ENCODE measurements around the gene ST3GAL3.
A peak's percentile ranks its signal among the peaks of the same experiment; 100 is the strongest.

Gene ST3GAL3

DNA sequence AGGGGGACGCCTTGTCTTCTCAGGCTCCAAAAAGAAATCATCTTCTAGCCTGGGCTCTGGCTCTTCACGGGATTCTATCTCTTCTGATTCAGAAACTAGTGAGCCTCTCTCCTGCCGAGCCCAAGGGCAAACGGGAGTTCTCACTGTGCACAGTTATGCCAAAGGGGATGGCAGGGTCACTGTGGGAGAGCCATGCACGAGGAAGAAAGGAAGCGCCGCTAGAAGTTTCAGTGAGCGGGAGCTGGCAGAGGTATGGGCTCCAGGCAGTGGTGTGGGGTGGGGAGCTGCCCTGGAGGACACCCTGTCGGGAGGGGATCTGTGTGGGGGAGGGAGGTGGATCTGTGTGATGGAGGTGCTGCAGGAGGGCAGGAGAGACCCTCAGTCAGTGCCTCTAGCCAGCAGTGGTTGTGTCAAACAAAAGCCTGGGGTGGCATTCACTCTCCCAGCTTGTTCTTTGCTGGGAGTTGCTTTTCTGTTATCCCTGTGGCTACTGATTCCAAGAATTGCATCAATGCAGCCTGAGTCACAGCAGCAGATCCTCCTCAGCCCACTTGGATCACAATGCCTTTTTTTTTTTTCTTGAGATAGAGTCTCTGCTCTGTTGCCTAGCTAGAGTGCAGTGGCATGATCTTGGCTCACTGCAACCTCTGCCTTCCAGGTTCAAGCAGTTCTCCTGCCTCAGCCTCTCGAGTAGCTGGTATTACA is 35.6 kb upstream of the ST3GAL3 start:
- Histone ChIP-seq H3K4me3 (ENCODE audit: low read depth, low read length) (no peak overlapping the region), H3K18ac (ENCODE audit: low read length) (no peak overlapping the region), H3K9ac (ENCODE audit: low read length) (no peak overlapping the region), H2BK5ac (ENCODE audit: low read depth, low read length, poor library complexity) (no peak overlapping the region), H3K36me3 (ENCODE audit: control insufficient read depth in 1 of 2, insufficient read depth in 2 of 2, low read length in 2 of 2) (peaks cover 66 to 75% of the 10 kb centered on the region in 2 experiments), H2BK12ac (ENCODE audit: low read length) (no peak overlapping the region), H3K27me3 (ENCODE audit: insufficient read depth, low read length) (no peaks in the 10 kb centered on the region), H4K8ac (ENCODE audit: low read depth, low read length) (no peak overlapping the region), H4K91ac (ENCODE audit: low read depth, low read length) (no peak overlapping the region), H2AK5ac (ENCODE audit: low read length) (no peak overlapping the region), H3K27ac (ENCODE audit: low read depth, low read length) (no peak overlapping the region), H3K79me1 (ENCODE audit: low read length) (no peaks in the 10 kb centered on the region), H3K79me2 (ENCODE audit: control insufficient read depth, insufficient read depth, low read length, poor library complexity) (no peaks in the 10 kb centered on the region), H3K4me2 (ENCODE audit: low read length) (no peak overlapping the region), H3K23ac (ENCODE audit: low read length) (no peak overlapping the region), H2AFZ (ENCODE audit: insufficient read depth, low read length, poor library complexity) (no peak overlapping the region), H3K14ac (ENCODE audit: low read length) (no peak overlapping the region), H3K4ac (ENCODE audit: low read depth, low read length) (no peak overlapping the region), H2BK120ac (ENCODE audit: insufficient read depth, low read length, poor library complexity) (no peak overlapping the region), H4K12ac (ENCODE audit: low read depth, low read length) (no peak overlapping the region), H3K4me1 (ENCODE audit: control insufficient read depth in 1 of 2, insufficient read depth in 2 of 2, low read length in 2 of 2) (no peaks in the 10 kb centered on the region), H3K9me3 (ENCODE audit: insufficient read depth, low read depth, low read length) (no peaks in the 10 kb centered on the region)
- WGBS (ENCODE audit: extremely low coverage, insufficient coverage, insufficient read length): no CpG with 5 or more reads among the region's 10 CpGs
- peak in 1 of 2 donors; percentile 37 for DNase-seq

DNA sequence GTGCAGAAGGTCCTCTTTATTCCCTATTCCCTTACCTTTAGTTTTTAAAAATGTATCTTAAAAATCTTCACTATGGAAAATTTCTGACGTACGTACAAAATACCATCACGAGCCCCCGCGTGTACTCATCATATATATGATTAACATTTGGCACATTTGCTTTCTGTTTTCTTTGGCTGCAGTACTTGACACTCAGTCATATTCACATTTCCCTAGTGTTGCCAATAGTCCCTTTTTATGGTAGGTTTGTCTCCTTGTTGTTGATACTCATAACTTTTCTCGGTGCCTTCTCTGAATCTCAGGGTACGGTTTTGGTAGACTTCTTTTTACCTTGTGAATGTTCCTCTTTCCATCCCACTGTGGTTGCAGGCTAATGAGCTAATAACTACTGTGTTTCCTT is 34.1 kb upstream of the ST3GAL3 start:
- H3K4me2 ChIP-seq (ENCODE audit: low read length): no peak overlapping the region
- WGBS (ENCODE audit: extremely low coverage, insufficient coverage, insufficient read length): no CpG with 5 or more reads among the region's 7 CpGs

DNA sequence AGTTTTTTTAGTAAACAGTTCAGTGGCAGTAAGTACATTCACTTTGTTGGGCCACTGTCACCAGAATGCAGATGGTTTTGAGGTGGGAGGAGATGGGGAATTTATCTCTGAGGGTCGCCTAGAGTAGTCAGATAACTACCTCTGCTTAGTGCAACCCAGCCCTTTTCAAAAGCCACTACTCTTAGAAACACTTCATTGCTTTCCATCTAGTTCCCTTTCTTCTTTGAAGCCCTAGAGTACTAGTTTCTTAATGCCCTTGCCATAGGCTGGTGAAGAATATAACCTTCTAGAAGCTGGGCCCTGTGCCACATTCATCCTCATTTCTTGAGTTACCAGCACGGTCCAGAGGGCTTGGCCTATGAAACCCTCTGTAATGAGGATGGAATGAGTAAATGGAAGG is 28.4 kb upstream of the ST3GAL3 start:
- H3K23ac ChIP-seq (ENCODE audit: low read length): no peak overlapping the region
- no CpG with 5 or more reads among the region's 2 CpGs for WGBS (ENCODE audit: extremely low coverage, insufficient coverage, insufficient read length)
- no peak overlapping the region for H3K4ac ChIP-seq (ENCODE audit: low read depth, low read length)
- no peak overlapping the region for H4K91ac ChIP-seq (ENCODE audit: low read depth, low read length)
- no peaks in the 10 kb centered on the region for H3K79me1 ChIP-seq (ENCODE audit: low read length)
- no peak overlapping the region for H4K8ac ChIP-seq (ENCODE audit: low read depth, low read length)
- H3K4me3 ChIP-seq (ENCODE audit: low read depth, low read length): no peak overlapping the region
- H3K27me3 ChIP-seq (ENCODE audit: insufficient read depth, low read length): no peaks in the 10 kb centered on the region
- H2BK120ac ChIP-seq (ENCODE audit: insufficient read depth, low read length, poor library complexity): no peak overlapping the region
- H4K12ac ChIP-seq (ENCODE audit: low read depth, low read length): no peak overlapping the region
- no peak overlapping the region for H2AFZ ChIP-seq (ENCODE audit: insufficient read depth, low read length, poor library complexity)
- H2BK5ac ChIP-seq (ENCODE audit: low read depth, low read length, poor library complexity): no peak overlapping the region
- DNase-seq: no peak
- H2BK12ac ChIP-seq (ENCODE audit: low read length): no peak overlapping the region
- peaks cover 37 to 64% of the 10 kb centered on the region in 2 experiments for H3K36me3 ChIP-seq (ENCODE audit: control insufficient read depth in 1 of 2, insufficient read depth in 2 of 2, low read length in 2 of 2)
- H3K4me1 ChIP-seq (ENCODE audit: control insufficient read depth in 1 of 2, insufficient read depth in 2 of 2, low read length in 2 of 2): no peaks in the 10 kb centered on the region
- H3K18ac ChIP-seq (ENCODE audit: low read length): no peak overlapping the region
- no peak overlapping the region for H3K9ac ChIP-seq (ENCODE audit: low read length)
- no peak overlapping the region for H2AK5ac ChIP-seq (ENCODE audit: low read length)
- H3K4me2 ChIP-seq (ENCODE audit: low read length): no peak overlapping the region
- no peak overlapping the region for H3K27ac ChIP-seq (ENCODE audit: low read depth, low read length)
- no peaks in the 10 kb centered on the region for H3K79me2 ChIP-seq (ENCODE audit: control insufficient read depth, insufficient read depth, low read length, poor library complexity)
- no peaks in the 10 kb centered on the region for H3K9me3 ChIP-seq (ENCODE audit: insufficient read depth, low read depth, low read length)
- no peak overlapping the region for H3K14ac ChIP-seq (ENCODE audit: low read length)

More for the DNA sequence above, 34.1 kb upstream of the ST3GAL3 start:
- Histone ChIP-seq H3K23ac (ENCODE audit: low read length) (no peak overlapping the region), H3K14ac (ENCODE audit: low read length) (no peak overlapping the region), H2BK5ac (ENCODE audit: low read depth, low read length, poor library complexity) (no peak overlapping the region), H4K91ac (ENCODE audit: low read depth, low read length) (no peak overlapping the region), H3K79me2 (ENCODE audit: control insufficient read depth, insufficient read depth, low read length, poor library complexity) (no peaks in the 10 kb centered on the region), H3K18ac (ENCODE audit: low read length) (no peak overlapping the region), H3K4me1 (ENCODE audit: control insufficient read depth in 1 of 2, insufficient read depth in 2 of 2, low read length in 2 of 2) (no peaks in the 10 kb centered on the region), H2AFZ (ENCODE audit: insufficient read depth, low read length, poor library complexity) (no peak overlapping the region), H3K36me3 (ENCODE audit: control insufficient read depth in 1 of 2, insufficient read depth in 2 of 2, low read length in 2 of 2) (peaks cover 58 to 70% of the 10 kb centered on the region in 2 experiments), H2BK120ac (ENCODE audit: insufficient read depth, low read length, poor library complexity) (no peak overlapping the region), H2AK5ac (ENCODE audit: low read length) (no peak overlapping the region), H4K8ac (ENCODE audit: low read depth, low read length) (no peak overlapping the region), H3K27me3 (ENCODE audit: insufficient read depth, low read length) (no peaks in the 10 kb centered on the region), H3K9me3 (ENCODE audit: insufficient read depth, low read depth, low read length) (no peaks in the 10 kb centered on the region), H3K9ac (ENCODE audit: low read length) (no peak overlapping the region), H3K27ac (ENCODE audit: low read depth, low read length) (no peak overlapping the region), H3K4ac (ENCODE audit: low read depth, low read length) (no peak overlapping the region), H4K12ac (ENCODE audit: low read depth, low read length) (no peak overlapping the region), H3K79me1 (ENCODE audit: low read length) (no peaks in the 10 kb centered on the region), H3K4me3 (ENCODE audit: low read depth, low read length) (no peak overlapping the region), H2BK12ac (ENCODE audit: low read length) (no peak overlapping the region)
- DNase-seq: no peak

- DNase-seq: no peak
- Histone ChIP-seq H3K27ac (ENCODE audit: low read depth, low read length) (no peak overlapping the region), H3K36me3 (ENCODE audit: control insufficient read depth in 1 of 2, insufficient read depth in 2 of 2, low read length in 2 of 2) (peaks cover 43 to 71% of the 10 kb centered on the region in 2 experiments)
These were observed 23.8 kb upstream of the ST3GAL3 start for GRCh38 chr1:43683560-43683959.

More at GRCh38 chr1:43683560-43683959, 23.8 kb upstream of the ST3GAL3 start:
- no peak overlapping the region for H2BK12ac ChIP-seq (ENCODE audit: low read length)
- no peaks in the 10 kb centered on the region for H3K79me2 ChIP-seq (ENCODE audit: control insufficient read depth, insufficient read depth, low read length, poor library complexity)
- H3K23ac ChIP-seq (ENCODE audit: low read length): no peak overlapping the region
- H2BK5ac ChIP-seq (ENCODE audit: low read depth, low read length, poor library complexity): no peak overlapping the region
- H3K18ac ChIP-seq (ENCODE audit: low read length): no peak overlapping the region
- no peak overlapping the region for H3K4ac ChIP-seq (ENCODE audit: low read depth, low read length)
- no peak overlapping the region for H4K12ac ChIP-seq (ENCODE audit: low read depth, low read length)
- H3K79me1 ChIP-seq (ENCODE audit: low read length): no peaks in the 10 kb centered on the region
- no peak overlapping the region for H2AFZ ChIP-seq (ENCODE audit: insufficient read depth, low read length, poor library complexity)
- no CpG with 5 or more reads among the region's 4 CpGs for WGBS (ENCODE audit: extremely low coverage, insufficient coverage, insufficient read length)
- H3K9ac ChIP-seq (ENCODE audit: low read length): no peak overlapping the region
- no peaks in the 10 kb centered on the region for H3K4me1 ChIP-seq (ENCODE audit: control insufficient read depth in 1 of 2, insufficient read depth in 2 of 2, low read length in 2 of 2)
- no peak overlapping the region for H3K4me2 ChIP-seq (ENCODE audit: low read length)
- no peak overlapping the region for H2AK5ac ChIP-seq (ENCODE audit: low read length)
- H3K4me3 ChIP-seq (ENCODE audit: low read depth, low read length): no peak overlapping the region
- H3K27me3 ChIP-seq (ENCODE audit: insufficient read depth, low read length): no peaks in the 10 kb centered on the region
- no peak overlapping the region for H4K8ac ChIP-seq (ENCODE audit: low read depth, low read length)
- no peak overlapping the region for H3K14ac ChIP-seq (ENCODE audit: low read length)
- no peak overlapping the region for H2BK120ac ChIP-seq (ENCODE audit: insufficient read depth, low read length, poor library complexity)
- peaks cover 4% of the 10 kb centered on the region for H3K9me3 ChIP-seq (ENCODE audit: insufficient read depth, low read depth, low read length)
- H4K91ac ChIP-seq (ENCODE audit: low read depth, low read length): no peak overlapping the region

All from trophoblast cell (in vitro differentiated cells and primary cell).